ENCODE results near the gene HOXB7.

Gene HOXB7

GRCh38 chr17:48628649-48629410, 18.0 kb upstream of the HOXB7 start:
- peaks cover 9 to 14% of the 10 kb centered on the region in 2 donors for H3K4me1 ChIP-seq (ENCODE audit: control insufficient read depth in 1 of 2, insufficient read depth in 2 of 2, low read length in 2 of 2)
- H3K27ac ChIP-seq (ENCODE audit: low read depth, low read length), result no peak overlapping the region
- H3K27me3 ChIP-seq (ENCODE audit: control insufficient read depth in 1 of 2, insufficient read depth in 2 of 2, low read length in 2 of 2), result peaks cover 96% of the 10 kb centered on the region in 2 donors
- no peaks in the 10 kb centered on the region for H3K9me3 ChIP-seq (ENCODE audit: control insufficient read depth in 1 of 2, low read length in 2 of 2)
- no peak overlapping the region for H3K4me3 ChIP-seq (ENCODE audit: low read depth in 1 of 2, low read length in 2 of 2)
- H3K36me3 ChIP-seq (ENCODE audit: control insufficient read depth in 1 of 2, insufficient read depth in 2 of 2, low read length in 2 of 2), result no peaks in the 10 kb centered on the region
- H3K9ac ChIP-seq (ENCODE audit: low read depth in 1 of 2, low read length in 2 of 2), result no peak overlapping the region

- peaks cover 96 to 99% of the 10 kb centered on the region in 2 donors for H3K27me3 ChIP-seq (ENCODE audit: control insufficient read depth in 1 of 2, insufficient read depth in 2 of 2, low read length in 2 of 2)
- H3K9me3 ChIP-seq (ENCODE audit: control insufficient read depth in 1 of 2, low read length in 2 of 2), result no peaks in the 10 kb centered on the region
- no peak overlapping the region for H3K9ac ChIP-seq (ENCODE audit: low read depth in 1 of 2, low read length in 2 of 2)
- no peak overlapping the region for H3K4me3 ChIP-seq (ENCODE audit: low read depth in 1 of 2, low read length in 2 of 2)
- H3K27ac ChIP-seq (ENCODE audit: low read depth, low read length), result no peak overlapping the region
- peaks cover 9 to 14% of the 10 kb centered on the region in 2 donors for H3K4me1 ChIP-seq (ENCODE audit: control insufficient read depth in 1 of 2, insufficient read depth in 2 of 2, low read length in 2 of 2)
- no peaks in the 10 kb centered on the region for H3K36me3 ChIP-seq (ENCODE audit: control insufficient read depth in 1 of 2, insufficient read depth in 2 of 2, low read length in 2 of 2)
Observed at GRCh38 chr17:48627623-48628521, 17.1 kb upstream of the HOXB7 start.

- H3K27ac ChIP-seq (ENCODE audit: low read depth, low read length), result no peak overlapping the region
- H3K4me3 ChIP-seq (ENCODE audit: low read depth in 1 of 2, low read length in 2 of 2), result no peak overlapping the region
Observed at GRCh38 chr17:48627118-48627597, 16.3 kb upstream of the HOXB7 start.

GRCh38 chr17:48626245-48627117, 15.7 kb upstream of the HOXB7 start, which contains the start of gene HOXB9:
TSS of gene HOXB9 (minus strand) at chr17:48626358. CDS start at chr17:48626269, 89 bp downstream.
- H3K27ac ChIP-seq (ENCODE audit: low read depth, low read length), result no peak within 1 kb of the TSS
- peaks cover 96 to 99% of the 10 kb centered on the region in 2 donors for H3K27me3 ChIP-seq (ENCODE audit: control insufficient read depth in 1 of 2, insufficient read depth in 2 of 2, low read length in 2 of 2)
- H3K4me3 ChIP-seq (ENCODE audit: low read depth in 1 of 2, low read length in 2 of 2), result peak within 1 kb of the TSS; percentile 29 to 54
- no peaks in the 10 kb centered on the region for H3K36me3 ChIP-seq (ENCODE audit: control insufficient read depth in 1 of 2, insufficient read depth in 2 of 2, low read length in 2 of 2)
- no peaks in the 10 kb centered on the region for H3K9me3 ChIP-seq (ENCODE audit: control insufficient read depth in 1 of 2, low read length in 2 of 2)
- peaks cover 9 to 14% of the 10 kb centered on the region in 2 donors for H3K4me1 ChIP-seq (ENCODE audit: control insufficient read depth in 1 of 2, insufficient read depth in 2 of 2, low read length in 2 of 2)
- no peak within 1 kb of the TSS for H3K9ac ChIP-seq (ENCODE audit: low read depth in 1 of 2, low read length in 2 of 2)

More at GRCh38 chr17:48627118-48627597, 16.3 kb upstream of the HOXB7 start:
- no peaks in the 10 kb centered on the region for H3K36me3 ChIP-seq (ENCODE audit: control insufficient read depth in 1 of 2, insufficient read depth in 2 of 2, low read length in 2 of 2)
- H3K9me3 ChIP-seq (ENCODE audit: control insufficient read depth in 1 of 2, low read length in 2 of 2), result no peaks in the 10 kb centered on the region
- H3K9ac ChIP-seq (ENCODE audit: low read depth in 1 of 2, low read length in 2 of 2), result no peak overlapping the region
- H3K27me3 ChIP-seq (ENCODE audit: control insufficient read depth in 1 of 2, insufficient read depth in 2 of 2, low read length in 2 of 2), result peaks cover 96 to 99% of the 10 kb centered on the region in 2 donors
- H3K4me1 ChIP-seq (ENCODE audit: control insufficient read depth in 1 of 2, insufficient read depth in 2 of 2, low read length in 2 of 2), result peaks cover 9 to 14% of the 10 kb centered on the region in 2 donors

GRCh38 chr17:48625495-48626244, 14.9 kb upstream of the HOXB7 start:
- Histone ChIP-seq H3K9ac (ENCODE audit: low read depth in 1 of 2, low read length in 2 of 2) (no peak overlapping the region), H3K9me3 (ENCODE audit: control insufficient read depth in 1 of 2, low read length in 2 of 2) (no peaks in the 10 kb centered on the region), H3K4me1 (ENCODE audit: control insufficient read depth in 1 of 2, insufficient read depth in 2 of 2, low read length in 2 of 2) (peaks cover 9 to 14% of the 10 kb centered on the region in 2 donors), H3K27me3 (ENCODE audit: control insufficient read depth in 1 of 2, insufficient read depth in 2 of 2, low read length in 2 of 2) (peaks cover 96 to 99% of the 10 kb centered on the region in 2 donors), H3K27ac (ENCODE audit: low read depth, low read length) (no peak overlapping the region), H3K4me3 (ENCODE audit: low read depth in 1 of 2, low read length in 2 of 2) (peak overlapping the region; percentile 29 to 54), H3K36me3 (ENCODE audit: control insufficient read depth in 1 of 2, insufficient read depth in 2 of 2, low read length in 2 of 2) (no peaks in the 10 kb centered on the region)

GRCh38 chr17:48624544-48625494, 14.0 kb upstream of the HOXB7 start:
- Histone ChIP-seq H3K27me3 (ENCODE audit: control insufficient read depth in 1 of 2, insufficient read depth in 2 of 2, low read length in 2 of 2) (peaks cover 96 to 99% of the 10 kb centered on the region in 2 donors), H3K4me3 (ENCODE audit: low read depth in 1 of 2, low read length in 2 of 2) (peak overlapping the region; percentile 29 to 54), H3K9me3 (ENCODE audit: control insufficient read depth in 1 of 2, low read length in 2 of 2) (no peaks in the 10 kb centered on the region), H3K9ac (ENCODE audit: low read depth in 1 of 2, low read length in 2 of 2) (no peak overlapping the region), H3K27ac (ENCODE audit: low read depth, low read length) (no peak overlapping the region), H3K4me1 (ENCODE audit: control insufficient read depth in 1 of 2, insufficient read depth in 2 of 2, low read length in 2 of 2) (peaks cover 9 to 19% of the 10 kb centered on the region in 2 donors), H3K36me3 (ENCODE audit: control insufficient read depth in 1 of 2, insufficient read depth in 2 of 2, low read length in 2 of 2) (no peaks in the 10 kb centered on the region)

GRCh38 chr17:48624118-48624517, 13.3 kb upstream of the HOXB7 start:
- no peaks in the 10 kb centered on the region for H3K36me3 ChIP-seq (ENCODE audit: control insufficient read depth in 1 of 2, insufficient read depth in 2 of 2, low read length in 2 of 2)
- peaks cover 10 to 20% of the 10 kb centered on the region in 2 donors for H3K4me1 ChIP-seq (ENCODE audit: control insufficient read depth in 1 of 2, insufficient read depth in 2 of 2, low read length in 2 of 2)
- H3K9ac ChIP-seq (ENCODE audit: low read depth in 1 of 2, low read length in 2 of 2), result no peak overlapping the region
- H3K27ac ChIP-seq (ENCODE audit: low read depth, low read length), result no peak overlapping the region
- no peak overlapping the region for H3K4me3 ChIP-seq (ENCODE audit: low read depth in 1 of 2, low read length in 2 of 2)
- H3K9me3 ChIP-seq (ENCODE audit: control insufficient read depth in 1 of 2, low read length in 2 of 2), result no peaks in the 10 kb centered on the region
- H3K27me3 ChIP-seq (ENCODE audit: control insufficient read depth in 1 of 2, insufficient read depth in 2 of 2, low read length in 2 of 2), result peaks cover 93 to 99% of the 10 kb centered on the region in 2 donors

- peaks cover 15 to 20% of the 10 kb centered on the region in 2 donors for H3K4me1 ChIP-seq (ENCODE audit: control insufficient read depth in 1 of 2, insufficient read depth in 2 of 2, low read length in 2 of 2)
- H3K9me3 ChIP-seq (ENCODE audit: control insufficient read depth in 1 of 2, low read length in 2 of 2), result no peaks in the 10 kb centered on the region
- H3K27me3 ChIP-seq (ENCODE audit: control insufficient read depth in 1 of 2, insufficient read depth in 2 of 2, low read length in 2 of 2), result peaks cover 92 to 99% of the 10 kb centered on the region in 2 donors
- H3K9ac ChIP-seq (ENCODE audit: low read depth in 1 of 2, low read length in 2 of 2), result no peak overlapping the region
- no peak overlapping the region for H3K4me3 ChIP-seq (ENCODE audit: low read depth in 1 of 2, low read length in 2 of 2)
- H3K36me3 ChIP-seq (ENCODE audit: control insufficient read depth in 1 of 2, insufficient read depth in 2 of 2, low read length in 2 of 2), result no peaks in the 10 kb centered on the region
- H3K27ac ChIP-seq (ENCODE audit: low read depth, low read length), result no peak overlapping the region
Observed at GRCh38 chr17:48623583-48623982, 12.8 kb upstream of the HOXB7 start.
